Hepatocyte (in vitro differentiated cells): ENCODE data around the gene RAPSN. TPM values are rescaled to one million over a fixed set of nuclear protein-coding genes. Genes with fewer than 3 reads are reported as not detected.

ENCODE experiments used
- DNase-seq: peaks from one replicate; pipeline ENCODE4 v3.0.0-alpha.2; 2016; ENCODE audit warnings: low spot score
- H2AFZ ChIP-seq: fragments of 200-600 bp; sonication (generic); 2 replicates; pipeline ENCODE4 v1.6.0; 2016; ENCODE audit warnings: antibody characterized with exemption, mild to moderate bottlenecking
- H3K27ac ChIP-seq: fragments of 200-600 bp; sonication (generic); 2 replicates; pipeline ENCODE4 v1.5.1; 2016; ENCODE audit warnings: mild to moderate bottlenecking
- H3K27me3 ChIP-seq: fragments of 200-600 bp; sonication (generic); 2 replicates; pipeline ENCODE4 v1.6.1; 2016
- H3K36me3 ChIP-seq: fragments of 200-600 bp; sonication (generic); replicated peaks from 2 replicates; pipeline ENCODE4 v1.5.1; 2016; ENCODE audit warnings: low read depth; ENCODE audit not compliant: insufficient read depth
- H3K4me1 ChIP-seq: fragments of 200-600 bp; sonication (generic); 2 replicates; pipeline ENCODE4 v1.5.1; 2016; ENCODE audit warnings: mild to moderate bottlenecking, moderate library complexity; ENCODE audit not compliant: insufficient read depth
- H3K4me2 ChIP-seq: fragments of 200-600 bp; sonication (generic); 2 replicates; pipeline ENCODE4 v1.6.0; 2016
- H3K4me3 ChIP-seq: fragments of 200-600 bp; sonication (generic); 2 replicates; pipeline ENCODE4 v1.5.1; 2016; ENCODE audit warnings: mild to moderate bottlenecking
- H3K79me2 ChIP-seq: fragments of 200-600 bp; sonication (generic); 2 replicates; pipeline ENCODE4 v1.6.0; 2017; ENCODE audit warnings: mild to moderate bottlenecking
- H3K9me2 ChIP-seq: fragments of 200-600 bp; sonication (generic); replicated peaks from 2 replicates; pipeline ENCODE4 v1.6.0; 2017; ENCODE audit warnings: mild to moderate bottlenecking; ENCODE audit not compliant: insufficient read depth
- H3K9me3 ChIP-seq: fragments of 200-600 bp; sonication (generic); 2 replicates; pipeline ENCODE4 v1.5.1; 2016; ENCODE audit warnings: low read depth, mild to moderate bottlenecking
- H4K20me1 ChIP-seq: fragments of 200-600 bp; sonication (generic); 2 replicates; pipeline ENCODE4 v1.6.0; 2016; ENCODE audit warnings: mild to moderate bottlenecking; ENCODE audit not compliant: insufficient read depth, poor library complexity, severe bottlenecking
- CTCF ChIP-seq: fragments of 200-600 bp; sonication (generic); IDR thresholded peaks from 2 replicates; pipeline ENCODE4 v1.5.1; 2016; ENCODE audit warnings: antibody characterized with exemption, mild to moderate bottlenecking; ENCODE audit not compliant: poor library complexity
- EZH2 ChIP-seq: fragments of 200-600 bp; sonication (generic); IDR thresholded peaks from 2 replicates; pipeline ENCODE4 v1.6.1; 2016; ENCODE audit warnings: antibody characterized with exemption, mild to moderate bottlenecking, borderline replicate concordance
- EZH2phosphoT487 ChIP-seq: fragments of 200-600 bp; sonication (generic); IDR thresholded peaks from one replicate; pipeline ENCODE4 v1.6.1; 2018; ENCODE audit warnings: antibody characterized with exemption, mild to moderate bottlenecking, low read depth, moderate library complexity; ENCODE audit not compliant: unreplicated experiment, severe bottlenecking
- WGBS: methylation state at CpG from one replicate; pipeline ENCODE4 v1.1.6; 2016; ENCODE audit warnings: low lambda C conversion rate; ENCODE audit errors: missing lambda C conversion rate; 5-methylcytosine and 5-hydroxymethylcytosine counted together
- polyA plus RNA-seq: library from polyadenylated mRNA; unstranded; fragments of >200 nt; fragmentation: Nextera tagmentation; extraction: Ambion mirVana; gene quantifications from 2 replicates; pipeline ENCODE4 v1.2.1, GENCODE V29; 2016
- total RNA-seq: library from RNA; depleted of rRNA; stranded (reverse); fragments of >200 nt; gene quantifications from 2 replicates; pipeline ENCODE4 v1.2.3, GENCODE V29; 2014

The RAPSN gene
- total and polyA plus RNA-seq, 2 experiments from 2014 or later = 0.46 TPM; not detected in 1

- Histone ChIP-seq H3K4me1 (peaks cover 9% of the 10 kb centered on the region), H4K20me1 (no peaks in the 10 kb centered on the region), H3K9me3 (no peaks in the 10 kb centered on the region), H2AFZ (no peak overlapping the region), H3K4me3 (no peak overlapping the region), H3K27me3 (no peaks in the 10 kb centered on the region), H3K36me3 (no peaks in the 10 kb centered on the region), H3K4me2 (no peak overlapping the region), H3K79me2 (no peaks in the 10 kb centered on the region), H3K9me2 (no peaks in the 10 kb centered on the region), H3K27ac (peak overlapping the region; percentile 71)
- no peak for TF ChIP-seq EZH2
- DNase-seq = peak; percentile 45
- 75% methylated on average over 16 of the region's 16 CpGs for WGBS
Observed at GRCh38 chr11:47437746-47438418, 11.1 kb downstream of the RAPSN start.

GRCh38 chr11:47437218-47437745 is 11.7 kb downstream of the RAPSN start:
- DNase-seq = no peak
- Histone ChIP-seq H3K9me3 (no peaks in the 10 kb centered on the region), H3K4me1 (peaks cover 9% of the 10 kb centered on the region), H3K4me2 (no peak overlapping the region), H3K9me2 (no peaks in the 10 kb centered on the region), H3K27me3 (no peaks in the 10 kb centered on the region), H3K27ac (peak overlapping the region; percentile 71), H2AFZ (no peak overlapping the region), H3K4me3 (no peak overlapping the region), H3K36me3 (no peaks in the 10 kb centered on the region), H4K20me1 (no peaks in the 10 kb centered on the region), H3K79me2 (no peaks in the 10 kb centered on the region)
- 78% methylated on average over 11 of the region's 11 CpGs for WGBS
- no peak for TF ChIP-seq EZH2phosphoT487
- TF ChIP-seq CTCF = no peak
- TF ChIP-seq EZH2 = no peak

- H3K4me3 ChIP-seq = no peak overlapping the region
- no peak overlapping the region for H2AFZ ChIP-seq
- H3K36me3 ChIP-seq = no peaks in the 10 kb centered on the region
- TF ChIP-seq EZH2 (no peak), EZH2phosphoT487 (no peak), CTCF (no peak)
- no peaks in the 10 kb centered on the region for H3K9me2 ChIP-seq
- DNase-seq = no peak
- peaks cover 9% of the 10 kb centered on the region for H3K4me1 ChIP-seq
- H3K9me3 ChIP-seq = no peaks in the 10 kb centered on the region
- no peaks in the 10 kb centered on the region for H3K79me2 ChIP-seq
- WGBS = 95% methylated on average over 3 of the region's 3 CpGs
- H3K27me3 ChIP-seq = no peaks in the 10 kb centered on the region
- H3K4me2 ChIP-seq = no peak overlapping the region
- H4K20me1 ChIP-seq = no peaks in the 10 kb centered on the region
- no peak overlapping the region for H3K27ac ChIP-seq
Observed at GRCh38 chr11:47436726-47437125, 12.2 kb downstream of the RAPSN start.

- H3K9me3 ChIP-seq = no peaks in the 10 kb centered on the region
- no peak overlapping the region for H3K4me3 ChIP-seq
- H3K27me3 ChIP-seq = no peaks in the 10 kb centered on the region
- H3K4me1 ChIP-seq = peaks cover 9% of the 10 kb centered on the region
- no peaks in the 10 kb centered on the region for H3K36me3 ChIP-seq
- H3K9me2 ChIP-seq = no peaks in the 10 kb centered on the region
- no peak overlapping the region for H2AFZ ChIP-seq
- no peak for DNase-seq
- no peak overlapping the region for H3K27ac ChIP-seq
- no peaks in the 10 kb centered on the region for H3K79me2 ChIP-seq
- WGBS = 91% methylated on average over 3 of the region's 3 CpGs
- no peak overlapping the region for H3K4me2 ChIP-seq
- no peaks in the 10 kb centered on the region for H4K20me1 ChIP-seq
- TF ChIP-seq EZH2 (no peak), CTCF (no peak), EZH2phosphoT487 (no peak)
Observed at GRCh38 chr11:47435687-47436086, 13.2 kb downstream of the RAPSN start.
